ENCODE data around the gene EEPD1.

DNA sequence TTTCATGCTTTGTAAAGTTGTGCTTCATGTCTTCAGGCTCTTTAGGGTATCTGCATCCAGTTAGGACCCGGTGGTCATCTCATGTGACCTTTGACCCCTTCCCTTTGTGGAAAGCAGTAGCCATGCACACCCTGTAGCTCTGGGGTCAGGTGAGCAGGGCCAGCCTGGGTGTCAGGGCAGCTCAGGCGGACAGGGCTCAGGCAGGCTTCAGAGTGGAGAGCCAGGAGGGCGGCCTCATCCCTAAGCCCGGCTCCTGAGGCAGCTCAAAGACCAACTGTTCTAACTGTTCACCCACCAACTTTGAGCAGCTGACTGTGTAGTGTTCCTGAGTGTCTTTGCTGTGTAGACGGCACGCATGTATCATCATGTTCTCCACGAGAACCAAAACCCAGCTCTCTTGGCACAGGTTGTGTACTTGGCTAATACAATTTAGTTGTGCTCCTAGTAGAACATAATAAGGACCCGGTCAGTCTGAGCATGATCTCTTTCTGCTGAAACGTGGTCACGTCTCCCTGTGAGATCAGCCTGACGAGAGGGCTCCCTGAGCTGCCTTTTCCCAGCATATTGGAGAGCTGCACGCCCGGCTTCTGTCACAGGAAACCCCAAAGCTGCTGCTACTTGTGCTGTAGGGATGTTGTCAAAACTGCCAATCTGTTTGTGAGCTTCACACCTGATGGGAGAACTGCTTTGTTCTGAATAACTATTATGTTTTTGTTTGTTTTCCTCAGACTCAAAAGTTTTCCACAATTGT, 30.0 kb downstream of the EEPD1 start:
- TF ChIP-seq KLF7 (tag by site-specific recombination; IDR thresholded peaks at IDR 0.05; ENCODE audit: borderline replicate concordance) = no peak
- TF ChIP-seq, protein P1, sequence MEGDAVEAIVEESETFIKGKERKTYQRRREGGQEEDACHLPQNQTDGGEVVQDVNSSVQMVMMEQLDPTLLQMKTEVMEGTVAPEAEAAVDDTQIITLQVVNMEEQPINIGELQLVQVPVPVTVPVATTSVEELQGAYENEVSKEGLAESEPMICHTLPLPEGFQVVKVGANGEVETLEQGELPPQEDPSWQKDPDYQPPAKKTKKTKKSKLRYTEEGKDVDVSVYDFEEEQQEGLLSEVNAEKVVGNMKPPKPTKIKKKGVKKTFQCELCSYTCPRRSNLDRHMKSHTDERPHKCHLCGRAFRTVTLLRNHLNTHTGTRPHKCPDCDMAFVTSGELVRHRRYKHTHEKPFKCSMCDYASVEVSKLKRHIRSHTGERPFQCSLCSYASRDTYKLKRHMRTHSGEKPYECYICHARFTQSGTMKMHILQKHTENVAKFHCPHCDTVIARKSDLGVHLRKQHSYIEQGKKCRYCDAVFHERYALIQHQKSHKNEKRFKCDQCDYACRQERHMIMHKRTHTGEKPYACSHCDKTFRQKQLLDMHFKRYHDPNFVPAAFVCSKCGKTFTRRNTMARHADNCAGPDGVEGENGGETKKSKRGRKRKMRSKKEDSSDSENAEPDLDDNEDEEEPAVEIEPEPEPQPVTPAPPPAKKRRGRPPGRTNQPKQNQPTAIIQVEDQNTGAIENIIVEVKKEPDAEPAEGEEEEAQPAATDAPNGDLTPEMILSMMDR (tag by site-specific recombination; IDR thresholded peaks at IDR 0.05) = no peak
- TF ChIP-seq KLF9 (tag by site-specific recombination; IDR thresholded peaks at IDR 0.05; ENCODE audit: low read depth) = no peak
- TF ChIP-seq, protein P2, sequence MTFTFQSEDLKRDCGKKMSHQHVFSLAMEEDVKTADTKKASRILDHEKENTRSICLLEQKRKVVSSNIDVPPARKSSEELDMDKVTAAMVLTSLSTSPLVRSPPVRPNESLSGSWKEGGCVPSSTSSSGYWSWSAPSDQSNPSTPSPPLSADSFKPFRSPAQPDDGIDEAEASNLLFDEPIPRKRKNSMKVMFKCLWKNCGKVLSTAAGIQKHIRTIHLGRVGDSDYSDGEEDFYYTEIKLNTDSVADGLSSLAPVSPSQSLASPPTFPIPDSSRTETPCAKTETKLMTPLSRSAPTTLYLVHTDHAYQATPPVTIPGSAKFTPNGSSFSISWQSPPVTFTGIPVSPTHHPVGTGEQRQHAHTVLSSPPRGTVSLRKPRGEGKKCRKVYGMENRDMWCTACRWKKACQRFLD (tag by site-specific recombination; IDR thresholded peaks at IDR 0.05) = no peak
- TF ChIP-seq ZNF792 (tag by site-specific recombination; IDR thresholded peaks at IDR 0.05) = no peak
- TF ChIP-seq, protein P3, sequence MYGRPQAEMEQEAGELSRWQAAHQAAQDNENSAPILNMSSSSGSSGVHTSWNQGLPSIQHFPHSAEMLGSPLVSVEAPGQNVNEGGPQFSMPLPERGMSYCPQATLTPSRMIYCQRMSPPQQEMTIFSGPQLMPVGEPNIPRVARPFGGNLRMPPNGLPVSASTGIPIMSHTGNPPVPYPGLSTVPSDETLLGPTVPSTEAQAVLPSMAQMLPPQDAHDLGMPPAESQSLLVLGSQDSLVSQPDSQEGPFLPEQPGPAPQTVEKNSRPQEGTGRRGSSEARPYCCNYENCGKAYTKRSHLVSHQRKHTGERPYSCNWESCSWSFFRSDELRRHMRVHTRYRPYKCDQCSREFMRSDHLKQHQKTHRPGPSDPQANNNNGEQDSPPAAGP (tag by site-specific recombination; IDR thresholded peaks at IDR 0.05) = no peak
- TF ChIP-seq ZNF10 (tag by site-specific recombination; IDR thresholded peaks at IDR 0.05) = no peak
- TF ChIP-seq, protein P4, sequence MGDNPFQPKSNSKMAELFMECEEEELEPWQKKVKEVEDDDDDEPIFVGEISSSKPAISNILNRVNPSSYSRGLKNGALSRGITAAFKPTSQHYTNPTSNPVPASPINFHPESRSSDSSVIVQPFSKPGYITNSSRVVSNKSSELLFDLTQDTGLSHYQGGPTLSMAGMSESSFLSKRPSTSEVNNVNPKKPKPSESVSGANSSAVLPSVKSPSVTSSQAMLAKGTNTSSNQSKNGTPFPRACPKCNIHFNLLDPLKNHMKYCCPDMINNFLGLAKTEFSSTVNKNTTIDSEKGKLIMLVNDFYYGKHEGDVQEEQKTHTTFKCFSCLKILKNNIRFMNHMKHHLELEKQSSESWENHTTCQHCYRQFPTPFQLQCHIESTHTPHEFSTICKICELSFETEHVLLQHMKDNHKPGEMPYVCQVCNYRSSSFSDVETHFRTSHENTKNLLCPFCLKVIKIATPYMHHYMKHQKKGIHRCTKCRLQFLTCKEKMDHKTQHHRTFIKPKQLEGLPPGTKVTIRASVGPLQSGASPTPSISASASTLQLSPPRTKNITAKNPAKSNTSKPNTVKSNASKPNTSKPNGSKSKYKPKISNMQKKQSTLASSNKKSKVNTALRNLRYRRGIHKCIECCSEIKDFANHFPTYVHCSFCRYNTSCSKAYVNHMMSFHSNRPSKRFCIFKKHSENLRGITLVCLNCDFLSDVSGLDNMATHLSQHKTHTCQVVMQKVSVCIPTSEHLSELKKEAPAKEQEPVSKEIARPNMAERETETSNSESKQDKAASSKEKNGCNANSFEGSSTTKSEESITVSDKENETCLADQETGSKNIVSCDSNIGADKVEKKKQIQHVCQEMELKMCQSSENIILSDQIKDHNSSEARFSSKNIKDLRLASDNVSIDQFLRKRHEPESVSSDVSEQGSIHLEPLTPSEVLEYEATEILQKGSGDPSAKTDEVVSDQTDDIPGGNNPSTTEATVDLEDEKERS (tag by site-specific recombination; IDR thresholded peaks at IDR 0.05) = no peak
